Upper lobe of left lung (tissue), 4 donors: ENCODE measurements around the gene RAB11FIP4.

Experiments used
- EP300 ChIP-seq, 4 donors: sonication (generic); formaldehyde crosslinking; IDR thresholded peaks; one replicate each; pipeline ENCODE4 v1.5.1; 2017; ENCODE audit warnings: antibody characterized with exemption in 4 of 4, control low read depth in 2 of 4
- POLR2A ChIP-seq, 4 donors: fragments of 450-650 bp; IDR thresholded peaks; one replicate each; pipeline ENCODE4 v1.5.1; 2016 to 2017; ENCODE audit warnings: antibody characterized with exemption in 4 of 4, mild to moderate bottlenecking in 2 of 4
- TF ChIP-seq, protein P1 (sequence below), 6 experiments: fragments of 450-650 bp in 4 of 6; fragments of 200-600 bp in 2 of 6; sonication (generic) in 2 of 6; IDR thresholded peaks; one replicate each; pipeline ENCODE4 v1.5.1; 2016 to 2019; ENCODE audit warnings: antibody characterized with exemption in 6 of 6

DNA sequence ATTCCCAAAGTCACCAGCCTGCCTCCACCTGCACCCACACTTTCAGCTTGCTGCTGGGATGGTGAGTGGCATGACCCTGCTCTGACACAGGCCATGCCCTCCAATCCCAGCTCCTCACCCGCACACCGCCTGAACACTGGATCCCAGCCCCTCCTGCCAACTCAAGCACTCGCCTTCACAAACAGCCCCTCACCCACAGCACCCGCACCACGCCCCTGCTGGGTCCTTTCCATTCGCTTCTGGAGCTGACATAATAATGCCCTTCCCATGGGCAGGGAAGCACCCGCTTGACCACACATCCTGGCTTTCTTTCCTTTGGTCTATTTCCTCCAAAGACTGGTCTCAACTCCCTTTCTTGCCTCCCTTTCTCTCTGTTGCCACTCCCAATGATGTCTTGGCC, 57.6 kb downstream of the RAB11FIP4 start:
- TF ChIP-seq, protein P1, sequence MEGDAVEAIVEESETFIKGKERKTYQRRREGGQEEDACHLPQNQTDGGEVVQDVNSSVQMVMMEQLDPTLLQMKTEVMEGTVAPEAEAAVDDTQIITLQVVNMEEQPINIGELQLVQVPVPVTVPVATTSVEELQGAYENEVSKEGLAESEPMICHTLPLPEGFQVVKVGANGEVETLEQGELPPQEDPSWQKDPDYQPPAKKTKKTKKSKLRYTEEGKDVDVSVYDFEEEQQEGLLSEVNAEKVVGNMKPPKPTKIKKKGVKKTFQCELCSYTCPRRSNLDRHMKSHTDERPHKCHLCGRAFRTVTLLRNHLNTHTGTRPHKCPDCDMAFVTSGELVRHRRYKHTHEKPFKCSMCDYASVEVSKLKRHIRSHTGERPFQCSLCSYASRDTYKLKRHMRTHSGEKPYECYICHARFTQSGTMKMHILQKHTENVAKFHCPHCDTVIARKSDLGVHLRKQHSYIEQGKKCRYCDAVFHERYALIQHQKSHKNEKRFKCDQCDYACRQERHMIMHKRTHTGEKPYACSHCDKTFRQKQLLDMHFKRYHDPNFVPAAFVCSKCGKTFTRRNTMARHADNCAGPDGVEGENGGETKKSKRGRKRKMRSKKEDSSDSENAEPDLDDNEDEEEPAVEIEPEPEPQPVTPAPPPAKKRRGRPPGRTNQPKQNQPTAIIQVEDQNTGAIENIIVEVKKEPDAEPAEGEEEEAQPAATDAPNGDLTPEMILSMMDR (IDR thresholded peaks at IDR 0.05), result no peak
- TF ChIP-seq POLR2A (IDR thresholded peaks at IDR 0.05) (no peak), EP300 (IDR thresholded peaks at IDR 0.05) (no peak)
